K562 treated with DMSO at 1 percent for 48 hours (cell line): Measurements from ENCODE around the gene SECISBP2. TPM values are rescaled to one million over a fixed set of nuclear protein-coding genes. Genes with fewer than 3 reads are reported as not detected.

Experiments
- total RNA-seq: library from RNA; unstranded; fragments of 300-600 nt; gene quantifications from 2 replicates; pipeline ENCODE4 v1.2.3, GENCODE V29; 2022; ENCODE audit warnings: low replicate concordance; ENCODE audit errors: extremely low read depth

SECISBP2 gene, protein sequence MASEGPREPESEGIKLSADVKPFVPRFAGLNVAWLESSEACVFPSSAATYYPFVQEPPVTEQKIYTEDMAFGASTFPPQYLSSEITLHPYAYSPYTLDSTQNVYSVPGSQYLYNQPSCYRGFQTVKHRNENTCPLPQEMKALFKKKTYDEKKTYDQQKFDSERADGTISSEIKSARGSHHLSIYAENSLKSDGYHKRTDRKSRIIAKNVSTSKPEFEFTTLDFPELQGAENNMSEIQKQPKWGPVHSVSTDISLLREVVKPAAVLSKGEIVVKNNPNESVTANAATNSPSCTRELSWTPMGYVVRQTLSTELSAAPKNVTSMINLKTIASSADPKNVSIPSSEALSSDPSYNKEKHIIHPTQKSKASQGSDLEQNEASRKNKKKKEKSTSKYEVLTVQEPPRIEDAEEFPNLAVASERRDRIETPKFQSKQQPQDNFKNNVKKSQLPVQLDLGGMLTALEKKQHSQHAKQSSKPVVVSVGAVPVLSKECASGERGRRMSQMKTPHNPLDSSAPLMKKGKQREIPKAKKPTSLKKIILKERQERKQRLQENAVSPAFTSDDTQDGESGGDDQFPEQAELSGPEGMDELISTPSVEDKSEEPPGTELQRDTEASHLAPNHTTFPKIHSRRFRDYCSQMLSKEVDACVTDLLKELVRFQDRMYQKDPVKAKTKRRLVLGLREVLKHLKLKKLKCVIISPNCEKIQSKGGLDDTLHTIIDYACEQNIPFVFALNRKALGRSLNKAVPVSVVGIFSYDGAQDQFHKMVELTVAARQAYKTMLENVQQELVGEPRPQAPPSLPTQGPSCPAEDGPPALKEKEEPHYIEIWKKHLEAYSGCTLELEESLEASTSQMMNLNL
- total RNA-seq = not detected in 2 replicates

GRCh38 chr9:89318123-89319014 is at the start of gene SECISBP2:
TSS of gene SECISBP2 (plus strand) at chr9:89318500. CDS start at chr9:89318577, 77 bp downstream.

DNA sequence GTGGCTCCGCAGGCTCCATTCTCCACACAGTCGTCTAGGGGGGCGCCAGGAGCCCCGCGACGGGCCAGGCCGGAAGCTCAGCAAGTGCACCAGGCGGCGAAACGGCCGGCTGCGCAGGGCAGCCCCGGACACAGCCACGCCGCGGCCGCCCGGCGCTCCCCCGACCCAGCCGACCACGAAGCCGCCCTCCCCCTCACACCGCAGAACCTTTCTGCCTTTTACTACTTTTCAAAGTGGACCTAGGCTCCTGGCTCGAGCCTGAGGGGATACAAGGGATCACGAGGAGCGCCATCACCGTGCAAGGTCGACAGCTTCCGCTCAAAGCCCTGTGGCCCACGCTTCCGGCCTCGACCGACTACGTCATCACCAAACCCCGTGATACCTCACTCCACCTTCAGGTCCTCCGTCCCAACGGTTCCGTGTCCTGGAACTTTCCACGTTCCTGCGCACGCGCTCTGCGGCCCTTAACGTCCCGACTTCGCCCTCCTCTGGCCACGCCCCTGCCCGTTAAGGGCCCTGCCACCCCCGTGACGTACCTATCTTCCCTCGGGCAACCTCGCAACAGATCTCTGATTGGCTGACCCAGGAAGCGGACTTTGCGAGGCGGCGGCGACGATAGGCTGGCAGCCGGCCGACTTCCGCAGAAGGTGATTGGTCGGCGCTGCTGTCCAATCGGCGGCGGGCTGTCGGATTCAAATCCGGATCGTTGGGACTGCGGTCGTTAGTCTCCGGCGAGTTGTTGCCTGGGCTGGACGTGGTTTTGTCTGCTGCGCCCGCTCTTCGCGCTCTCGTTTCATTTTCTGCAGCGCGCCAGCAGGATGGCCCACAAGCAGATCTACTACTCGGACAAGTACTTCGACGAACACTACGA is 7.6 kb upstream of the SECISBP2 start, which contains the start of gene CKS2:
Gene CKS2 (plus strand): TSS at position 721 of the 871 bp plus-strand sequence. CDS start 98 bp downstream, at position 819.

Other genes with a start within 250 kb of the SECISBP2 start
- gene SHC3, start 139.7 kb upstream of the SECISBP2 start, total RNA-seq = not detected in 2 replicates
- gene CKS2, start 7.3 kb upstream of the SECISBP2 start, total RNA-seq = not detected in 2 replicates
- gene SEMA4D, start 179.6 kb downstream of the SECISBP2 start, total RNA-seq = not detected in 2 replicates